ENCODE data around the gene UMPS. TPM values are rescaled to one million over a fixed set of nuclear protein-coding genes. Genes with fewer than 3 reads are reported as not detected.

The UMPS gene
- total and polyA plus RNA-seq, 9 of the 15 experiments (the other 6 are each of a cell fraction or from before 2014, with no cell fraction given), result 28.9 to 91.0 (median 45.9) TPM

GRCh38 chr3:124758851-124759635 is 28.8 kb downstream of the UMPS start:
- TF ChIP-seq ZNF274 (IDR thresholded peaks at IDR 0.05; ENCODE audit: borderline replicate concordance, low read depth, low read length) (no peak), SNIP1 (IDR thresholded peaks at IDR 0.05; ENCODE audit: low read depth) (no peak), ETV5 (CRISPR knock-in tag; IDR thresholded peaks at IDR 0.05; ENCODE audit: low read depth) (no peak)
- Histone ChIP-seq H3K9me3 (replicated peaks; ENCODE audit: control insufficient read depth, insufficient read depth, low read depth, low read length) (no peaks in the 10 kb centered on the region), H3K27ac (ENCODE audit: extremely low read depth, low read depth, low read length) (no peak overlapping the region), H3K27me3 (ENCODE audit: control insufficient read depth in 2 of 2, insufficient read depth in 2 of 2, low read length in 2 of 2) (no peaks in the 10 kb centered on the region), H3K4me1 (replicated peaks in 1 of 2; ENCODE audit: control insufficient read depth in 2 of 2, insufficient read depth in 2 of 2, low read length in 2 of 2) (no peaks in the 10 kb centered on the region), H3K4me3 (no peak overlapping the region), H3K79me2 (ENCODE audit: control insufficient read depth, insufficient read depth, low read length) (no peaks in the 10 kb centered on the region), H3K4me2 (ENCODE audit: insufficient read depth, low read length) (no peak overlapping the region), H2AFZ (ENCODE audit: low read depth, low read length) (no peak overlapping the region), H3K36me3 (ENCODE audit: control insufficient read depth, insufficient read depth, low read length) (no peaks in the 10 kb centered on the region), H3K9ac (ENCODE audit: insufficient read depth in 1 of 2, low read depth in 2 of 2, low read length in 2 of 2) (no peak overlapping the region), H4K20me1 (replicated peaks; ENCODE audit: control insufficient read depth, insufficient read depth, low read length) (no peaks in the 10 kb centered on the region), H3K9me1 (ENCODE audit: control insufficient read depth, insufficient read depth, low read length) (no peaks in the 10 kb centered on the region)
- in situ Hi-C loops (cut with MboI), result no loop called here
- DNase-seq (ENCODE audit: extremely low read depth in 1 of 4, low spot score in 3 of 4), result no peak
- no peak for ATAC-seq
- BruUV-seq (replicated peaks), result no TSS peak
- WGBS (ENCODE audit: insufficient coverage, low coverage, missing lambda C conversion rate), result 0% methylated on average over 4 of the region's 5 CpGs
- intact Hi-C loops (cut with micrococcal nuclease), result no loop called here
- ChIA-PET POLR2A (interaction anchor here (0.5 to 1.1 kb wide), 2 partner anchors 14 to 846 kb away, joined by 3 to 4 read pairs; no protein-coding TSS in a partner anchor), CTCF (ENCODE audit: low intra/inter-chr PET ratio) (no interaction called here)
- no peak for FAIRE-seq
